ENCODE measurements around the gene PIRT. TPM values are rescaled to one million over a fixed set of nuclear protein-coding genes. Genes with fewer than 3 reads are reported as not detected.

The PIRT gene
- polyA plus RNA-seq, 1 donor from 2014 or later, result not detected

DNA sequence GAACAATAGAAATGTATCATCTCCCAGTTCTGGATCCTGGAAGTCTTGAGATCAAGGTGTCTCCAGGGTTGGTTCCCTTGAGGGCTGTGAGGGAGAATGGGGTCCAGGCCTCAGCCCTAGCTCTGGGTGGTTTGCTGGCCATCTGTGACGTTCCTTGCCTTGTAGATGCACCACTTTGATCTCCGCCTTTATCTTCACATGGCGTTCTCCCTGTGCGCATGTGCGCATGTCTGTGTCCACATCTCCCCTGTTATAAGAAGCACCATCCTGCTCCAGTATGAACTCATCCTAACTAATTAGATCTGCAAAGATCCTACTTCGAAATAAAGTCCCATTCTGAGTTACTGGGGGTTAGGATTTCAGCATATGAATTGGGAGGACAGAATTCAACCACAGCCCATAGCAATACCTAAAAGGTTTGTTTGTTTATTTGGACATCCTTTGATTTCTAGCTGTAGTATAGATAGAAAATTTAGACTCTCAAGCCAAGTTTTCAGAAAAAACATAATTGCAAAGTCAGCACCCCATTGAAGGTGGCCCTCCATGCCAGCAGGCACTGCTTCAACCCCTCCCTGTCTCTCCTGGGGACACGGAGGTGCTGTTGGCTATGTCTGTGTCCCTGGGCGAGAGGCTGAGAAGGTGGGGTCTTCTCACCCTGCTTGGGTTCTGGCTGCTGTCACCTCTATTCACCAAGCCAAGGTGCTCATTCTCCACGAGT, 31.2 kb downstream of the PIRT start:
- TF ChIP-seq SMC3 (conservative IDR thresholded peaks at IDR 0.05; ENCODE audit: poor library complexity) (no peak), EZH2 (IDR thresholded peaks at IDR 0.05; ENCODE audit: borderline replicate concordance, insufficient read depth, low read length, poor library complexity, severe bottlenecking) (no peak), POLR2AphosphoS5 (IDR thresholded peaks at IDR 0.05) (no peak), RAD21 (conservative IDR thresholded peaks at IDR 0.05) (no peak), TAF1 (IDR thresholded peaks at IDR 0.05; ENCODE audit: low read depth) (no peak), EP300 (conservative IDR thresholded peaks at IDR 0.05; ENCODE audit: poor library complexity, severe bottlenecking) (no peak), MXI1 (conservative IDR thresholded peaks at IDR 0.05; ENCODE audit: poor library complexity, severe bottlenecking) (no peak)
- TF ChIP-seq, protein P1, sequence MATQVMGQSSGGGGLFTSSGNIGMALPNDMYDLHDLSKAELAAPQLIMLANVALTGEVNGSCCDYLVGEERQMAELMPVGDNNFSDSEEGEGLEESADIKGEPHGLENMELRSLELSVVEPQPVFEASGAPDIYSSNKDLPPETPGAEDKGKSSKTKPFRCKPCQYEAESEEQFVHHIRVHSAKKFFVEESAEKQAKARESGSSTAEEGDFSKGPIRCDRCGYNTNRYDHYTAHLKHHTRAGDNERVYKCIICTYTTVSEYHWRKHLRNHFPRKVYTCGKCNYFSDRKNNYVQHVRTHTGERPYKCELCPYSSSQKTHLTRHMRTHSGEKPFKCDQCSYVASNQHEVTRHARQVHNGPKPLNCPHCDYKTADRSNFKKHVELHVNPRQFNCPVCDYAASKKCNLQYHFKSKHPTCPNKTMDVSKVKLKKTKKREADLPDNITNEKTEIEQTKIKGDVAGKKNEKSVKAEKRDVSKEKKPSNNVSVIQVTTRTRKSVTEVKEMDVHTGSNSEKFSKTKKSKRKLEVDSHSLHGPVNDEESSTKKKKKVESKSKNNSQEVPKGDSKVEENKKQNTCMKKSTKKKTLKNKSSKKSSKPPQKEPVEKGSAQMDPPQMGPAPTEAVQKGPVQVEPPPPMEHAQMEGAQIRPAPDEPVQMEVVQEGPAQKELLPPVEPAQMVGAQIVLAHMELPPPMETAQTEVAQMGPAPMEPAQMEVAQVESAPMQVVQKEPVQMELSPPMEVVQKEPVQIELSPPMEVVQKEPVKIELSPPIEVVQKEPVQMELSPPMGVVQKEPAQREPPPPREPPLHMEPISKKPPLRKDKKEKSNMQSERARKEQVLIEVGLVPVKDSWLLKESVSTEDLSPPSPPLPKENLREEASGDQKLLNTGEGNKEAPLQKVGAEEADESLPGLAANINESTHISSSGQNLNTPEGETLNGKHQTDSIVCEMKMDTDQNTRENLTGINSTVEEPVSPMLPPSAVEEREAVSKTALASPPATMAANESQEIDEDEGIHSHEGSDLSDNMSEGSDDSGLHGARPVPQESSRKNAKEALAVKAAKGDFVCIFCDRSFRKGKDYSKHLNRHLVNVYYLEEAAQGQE (IDR thresholded peaks at IDR 0.05; ENCODE audit: borderline replicate concordance), result no peak
- TF ChIP-seq, protein P2, sequence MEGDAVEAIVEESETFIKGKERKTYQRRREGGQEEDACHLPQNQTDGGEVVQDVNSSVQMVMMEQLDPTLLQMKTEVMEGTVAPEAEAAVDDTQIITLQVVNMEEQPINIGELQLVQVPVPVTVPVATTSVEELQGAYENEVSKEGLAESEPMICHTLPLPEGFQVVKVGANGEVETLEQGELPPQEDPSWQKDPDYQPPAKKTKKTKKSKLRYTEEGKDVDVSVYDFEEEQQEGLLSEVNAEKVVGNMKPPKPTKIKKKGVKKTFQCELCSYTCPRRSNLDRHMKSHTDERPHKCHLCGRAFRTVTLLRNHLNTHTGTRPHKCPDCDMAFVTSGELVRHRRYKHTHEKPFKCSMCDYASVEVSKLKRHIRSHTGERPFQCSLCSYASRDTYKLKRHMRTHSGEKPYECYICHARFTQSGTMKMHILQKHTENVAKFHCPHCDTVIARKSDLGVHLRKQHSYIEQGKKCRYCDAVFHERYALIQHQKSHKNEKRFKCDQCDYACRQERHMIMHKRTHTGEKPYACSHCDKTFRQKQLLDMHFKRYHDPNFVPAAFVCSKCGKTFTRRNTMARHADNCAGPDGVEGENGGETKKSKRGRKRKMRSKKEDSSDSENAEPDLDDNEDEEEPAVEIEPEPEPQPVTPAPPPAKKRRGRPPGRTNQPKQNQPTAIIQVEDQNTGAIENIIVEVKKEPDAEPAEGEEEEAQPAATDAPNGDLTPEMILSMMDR (IDR thresholded peaks at IDR 0.05; ENCODE audit: poor library complexity, severe bottlenecking), result no peak
- H3F3A ChIP-seq (ENCODE audit: insufficient read depth, low read length, poor library complexity, severe bottlenecking), result no peaks in the 10 kb centered on the region
- H3K4me2 ChIP-seq (ENCODE audit: low read length), result no peak overlapping the region
- H3K9ac ChIP-seq (ENCODE audit: low read length), result no peak overlapping the region
- no peaks in the 10 kb centered on the region for H3K36me3 ChIP-seq (ENCODE audit: insufficient read depth, low read length)
- no peaks in the 10 kb centered on the region for H3K27me3 ChIP-seq (ENCODE audit: insufficient read depth, low read depth, low read length)
- H3K27ac ChIP-seq (ENCODE audit: low read length), result no peak overlapping the region
- H3K9me3 ChIP-seq (ENCODE audit: low read length), result no peaks in the 10 kb centered on the region
- H4K20me1 ChIP-seq (ENCODE audit: insufficient read depth), result no peaks in the 10 kb centered on the region
- no peaks in the 10 kb centered on the region for H3K9me2 ChIP-seq (ENCODE audit: insufficient read depth, low read length)
- no peaks in the 10 kb centered on the region for H3K79me2 ChIP-seq (replicated peaks; ENCODE audit: insufficient read depth, low read length)
- H3K4me3 ChIP-seq (ENCODE audit: low read length), result no peak overlapping the region
- H2AFZ ChIP-seq (ENCODE audit: low read depth, low read length), result no peak overlapping the region

DNA sequence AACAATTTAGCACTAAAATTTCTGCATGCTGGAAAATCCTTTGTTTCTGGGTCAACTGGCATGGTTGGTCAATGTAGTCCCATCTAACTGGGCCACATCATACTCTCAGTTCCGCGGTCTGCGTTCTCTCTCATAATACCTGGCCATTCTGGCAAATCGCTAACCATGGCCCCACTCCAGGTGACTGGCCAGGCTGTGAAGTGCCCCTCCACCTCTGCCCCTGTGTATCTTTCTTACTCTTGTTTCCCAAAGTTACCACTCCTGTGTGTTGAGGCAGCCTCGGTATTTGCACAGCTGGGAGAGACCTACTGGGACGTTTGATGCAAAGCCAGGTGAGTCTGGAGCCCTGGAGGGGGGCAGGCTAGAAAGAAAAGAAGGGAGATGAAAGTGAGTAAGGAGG, 32.0 kb downstream of the PIRT start:
- H3F3A ChIP-seq (ENCODE audit: insufficient read depth, low read length, poor library complexity, severe bottlenecking), result no peaks in the 10 kb centered on the region
- H3K4me2 ChIP-seq (ENCODE audit: low read length), result no peak overlapping the region
- no peaks in the 10 kb centered on the region for H3K36me3 ChIP-seq (ENCODE audit: insufficient read depth, low read length)
- no peak overlapping the region for H3K27ac ChIP-seq (ENCODE audit: low read length)
- no peak overlapping the region for H3K4me3 ChIP-seq (ENCODE audit: low read length)
- no peak overlapping the region for H2AFZ ChIP-seq (ENCODE audit: low read depth, low read length)
- no peaks in the 10 kb centered on the region for H3K27me3 ChIP-seq (ENCODE audit: insufficient read depth, low read depth, low read length)
- H3K9me3 ChIP-seq (ENCODE audit: low read length), result no peaks in the 10 kb centered on the region
- no peaks in the 10 kb centered on the region for H4K20me1 ChIP-seq (ENCODE audit: insufficient read depth)
- TF ChIP-seq, protein P1 (IDR thresholded peaks at IDR 0.05; ENCODE audit: borderline replicate concordance), result no peak
- TF ChIP-seq EZH2 (IDR thresholded peaks at IDR 0.05; ENCODE audit: borderline replicate concordance, insufficient read depth, low read length, poor library complexity, severe bottlenecking) (no peak), TAF1 (IDR thresholded peaks at IDR 0.05; ENCODE audit: low read depth) (no peak), EP300 (conservative IDR thresholded peaks at IDR 0.05; ENCODE audit: poor library complexity, severe bottlenecking) (no peak), RAD21 (conservative IDR thresholded peaks at IDR 0.05) (no peak), SMC3 (conservative IDR thresholded peaks at IDR 0.05; ENCODE audit: poor library complexity) (no peak)
- TF ChIP-seq, protein P2 (IDR thresholded peaks at IDR 0.05; ENCODE audit: poor library complexity, severe bottlenecking), result no peak
- H3K79me2 ChIP-seq (replicated peaks; ENCODE audit: insufficient read depth, low read length), result no peaks in the 10 kb centered on the region
- no peaks in the 10 kb centered on the region for H3K9me2 ChIP-seq (ENCODE audit: insufficient read depth, low read length)
- no peak overlapping the region for H3K9ac ChIP-seq (ENCODE audit: low read length)

Measured in neural cell (in vitro differentiated cells).